ENCODE results near the gene PRKCQ.

PRKCQ gene

DNA sequence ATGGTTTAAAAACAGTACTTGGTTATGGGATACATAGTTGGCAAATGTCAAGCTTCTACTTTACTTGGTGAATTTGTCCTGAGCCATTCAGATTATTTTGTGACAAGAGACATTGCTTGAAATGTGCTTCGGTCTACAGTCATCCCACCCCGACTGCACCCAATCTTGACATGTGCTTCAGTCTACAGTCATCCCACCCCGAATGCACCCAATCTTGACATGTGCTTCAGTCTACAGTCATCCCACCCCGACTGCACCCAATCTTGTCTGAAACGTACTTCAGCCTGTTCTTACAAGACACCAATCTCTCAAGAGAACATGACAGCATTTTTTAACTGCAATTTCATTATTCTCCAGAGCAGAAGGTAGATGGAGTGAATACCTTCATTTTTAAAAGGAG, 47.8 kb downstream of the PRKCQ start:
- Histone ChIP-seq H3K27me3 (peaks cover 17% of the 10 kb centered on the region), H3K4me3 (ENCODE audit: low read depth, low read length) (no peak overlapping the region), H3K36me3 (no peaks in the 10 kb centered on the region), H3K4me1 (no peaks in the 10 kb centered on the region), H3K9me3 (no peaks in the 10 kb centered on the region)
- TF ChIP-seq, protein P1, sequence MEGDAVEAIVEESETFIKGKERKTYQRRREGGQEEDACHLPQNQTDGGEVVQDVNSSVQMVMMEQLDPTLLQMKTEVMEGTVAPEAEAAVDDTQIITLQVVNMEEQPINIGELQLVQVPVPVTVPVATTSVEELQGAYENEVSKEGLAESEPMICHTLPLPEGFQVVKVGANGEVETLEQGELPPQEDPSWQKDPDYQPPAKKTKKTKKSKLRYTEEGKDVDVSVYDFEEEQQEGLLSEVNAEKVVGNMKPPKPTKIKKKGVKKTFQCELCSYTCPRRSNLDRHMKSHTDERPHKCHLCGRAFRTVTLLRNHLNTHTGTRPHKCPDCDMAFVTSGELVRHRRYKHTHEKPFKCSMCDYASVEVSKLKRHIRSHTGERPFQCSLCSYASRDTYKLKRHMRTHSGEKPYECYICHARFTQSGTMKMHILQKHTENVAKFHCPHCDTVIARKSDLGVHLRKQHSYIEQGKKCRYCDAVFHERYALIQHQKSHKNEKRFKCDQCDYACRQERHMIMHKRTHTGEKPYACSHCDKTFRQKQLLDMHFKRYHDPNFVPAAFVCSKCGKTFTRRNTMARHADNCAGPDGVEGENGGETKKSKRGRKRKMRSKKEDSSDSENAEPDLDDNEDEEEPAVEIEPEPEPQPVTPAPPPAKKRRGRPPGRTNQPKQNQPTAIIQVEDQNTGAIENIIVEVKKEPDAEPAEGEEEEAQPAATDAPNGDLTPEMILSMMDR (IDR thresholded peaks at IDR 0.05; ENCODE audit: low read depth, low read length): no peak
- DNase-seq: no peak

DNA sequence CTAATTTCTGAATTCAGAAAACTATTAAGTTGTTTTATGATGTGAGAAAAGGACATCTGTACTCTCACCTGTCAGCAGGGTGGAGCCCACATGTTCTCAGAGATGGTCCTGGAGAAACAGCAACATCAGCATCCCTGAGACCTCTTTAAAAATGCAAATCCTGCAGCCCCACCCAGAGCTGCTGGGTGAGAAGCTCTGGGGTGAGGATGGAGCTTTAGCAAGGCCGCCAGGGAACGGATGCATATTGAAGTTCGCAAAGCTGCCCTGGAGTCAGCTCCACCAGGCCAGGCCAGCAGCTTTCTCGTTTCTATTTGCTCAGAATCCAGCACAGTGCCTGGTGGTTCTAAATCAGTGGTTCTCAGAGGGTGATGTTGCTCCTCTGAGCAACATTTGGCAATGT, 49.1 kb downstream of the PRKCQ start:
- Histone ChIP-seq H3K4me1 (no peaks in the 10 kb centered on the region), H3K36me3 (no peaks in the 10 kb centered on the region), H3K4me3 (ENCODE audit: low read depth, low read length) (no peak overlapping the region), H3K9me3 (no peaks in the 10 kb centered on the region), H3K27me3 (peaks cover 17% of the 10 kb centered on the region)
- no peak for DNase-seq
- TF ChIP-seq, protein P1 (IDR thresholded peaks at IDR 0.05; ENCODE audit: low read depth, low read length): no peak

DNA sequence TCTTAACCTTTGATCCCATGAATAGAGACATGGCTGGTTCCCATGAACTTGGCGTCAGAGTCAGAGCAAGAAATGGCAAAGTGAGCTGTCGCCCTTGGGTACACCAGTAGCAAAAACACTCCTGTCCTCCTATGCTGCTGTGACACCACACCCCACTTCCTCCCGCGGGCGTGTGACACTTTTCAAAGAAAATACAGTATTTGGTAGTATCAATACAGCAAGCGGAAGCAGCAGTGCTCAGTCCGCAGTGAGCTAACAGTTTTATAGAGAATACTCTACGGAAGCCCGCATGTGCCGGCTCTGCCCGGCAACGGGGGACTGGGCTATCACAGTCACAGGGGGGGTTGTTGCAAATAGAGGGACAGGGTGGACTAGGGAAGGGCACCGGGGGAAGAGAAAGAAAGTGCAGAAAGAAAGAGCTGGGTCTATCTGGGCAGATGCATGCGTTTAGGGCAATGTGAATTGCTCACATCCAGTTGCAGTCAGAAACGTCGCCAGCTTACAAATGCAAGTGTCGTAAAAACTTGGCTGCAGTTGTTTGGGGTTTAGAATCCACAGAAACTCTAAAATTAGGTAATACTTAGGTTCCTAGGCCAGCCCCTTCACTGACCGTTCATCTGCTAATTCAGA, 49.8 kb downstream of the PRKCQ start:
- no peaks in the 10 kb centered on the region for H3K9me3 ChIP-seq
- no peaks in the 10 kb centered on the region for H3K4me1 ChIP-seq
- TF ChIP-seq, protein P1 (IDR thresholded peaks at IDR 0.05; ENCODE audit: low read depth, low read length): no peak
- H3K4me3 ChIP-seq (ENCODE audit: low read depth, low read length): no peak overlapping the region
- H3K27me3 ChIP-seq: peaks cover 17% of the 10 kb centered on the region
- no peaks in the 10 kb centered on the region for H3K36me3 ChIP-seq
- DNase-seq: no peak

DNA sequence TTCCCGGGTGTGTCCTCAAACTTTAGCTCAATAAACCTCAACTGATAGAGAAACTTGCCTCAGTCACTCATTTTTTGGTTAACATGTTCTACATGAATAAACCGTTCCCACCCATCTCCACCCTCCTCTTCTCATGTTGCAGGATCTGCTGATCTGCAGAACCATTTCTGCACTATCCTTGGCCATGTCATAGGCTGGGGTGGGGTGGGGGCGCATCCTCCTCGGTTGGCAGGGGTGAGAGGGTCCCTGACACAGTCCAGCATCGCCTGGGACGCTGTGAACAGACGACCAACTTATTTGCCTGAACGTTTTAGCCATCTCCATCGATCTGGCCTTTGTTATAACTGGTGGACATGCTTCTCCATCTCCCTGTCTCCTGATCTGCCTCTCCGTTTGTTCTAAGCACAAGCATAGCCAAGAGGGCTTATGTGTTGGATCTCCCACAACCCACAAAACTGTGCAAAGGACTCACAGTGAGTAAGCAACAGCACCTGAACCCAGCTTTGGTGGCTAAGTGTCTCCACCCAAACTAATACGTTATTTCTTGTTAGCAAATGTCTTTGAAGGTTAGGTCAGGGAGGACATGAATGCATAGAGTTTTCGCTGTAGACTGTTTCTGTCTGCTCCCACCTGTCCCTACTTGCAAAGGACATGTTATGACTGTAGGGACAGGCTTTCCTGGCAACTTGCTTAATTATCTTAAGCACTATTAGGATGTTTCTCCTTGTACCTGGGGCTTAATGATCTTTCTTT, 51.7 kb downstream of the PRKCQ start:
- TF ChIP-seq, protein P1 (IDR thresholded peaks at IDR 0.05; ENCODE audit: low read depth, low read length): no peak
- H3K27me3 ChIP-seq: peaks cover 17% of the 10 kb centered on the region
- no peak for DNase-seq
- no peaks in the 10 kb centered on the region for H3K36me3 ChIP-seq
- no peaks in the 10 kb centered on the region for H3K4me1 ChIP-seq
- no peak overlapping the region for H3K4me3 ChIP-seq (ENCODE audit: low read depth, low read length)
- H3K9me3 ChIP-seq: no peaks in the 10 kb centered on the region

DNA sequence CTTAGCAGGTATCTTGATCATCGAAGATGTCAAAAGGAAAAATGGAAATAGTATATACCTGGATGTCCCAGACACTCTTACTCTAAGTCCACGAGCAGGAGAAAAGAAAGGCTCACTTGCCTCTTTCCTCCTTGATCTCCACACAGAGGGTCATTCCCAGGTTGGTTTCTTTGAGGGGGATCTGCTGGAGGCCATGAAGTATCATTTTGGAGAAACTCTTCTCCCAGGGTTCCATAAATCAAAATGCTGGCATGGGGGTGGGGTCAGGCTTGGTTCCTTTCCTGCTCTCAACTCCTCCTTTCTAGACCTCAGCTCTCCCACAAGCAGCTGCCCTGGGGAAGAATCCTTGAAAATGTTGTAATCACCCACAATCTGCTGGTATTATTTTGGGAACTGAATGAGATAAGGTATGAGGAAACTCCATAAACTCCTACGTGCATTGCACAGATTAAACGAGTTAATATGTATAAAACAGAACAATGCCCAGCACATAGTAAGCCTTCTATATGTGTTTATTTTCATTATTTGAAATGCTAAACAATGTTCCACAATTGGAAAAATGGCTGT, 54.4 kb downstream of the PRKCQ start:
- Histone ChIP-seq H3K9me3 (no peaks in the 10 kb centered on the region), H3K4me3 (ENCODE audit: low read depth, low read length) (no peak overlapping the region), H3K4me1 (no peaks in the 10 kb centered on the region), H3K36me3 (no peaks in the 10 kb centered on the region), H3K27me3 (no peaks in the 10 kb centered on the region)
- no peak for DNase-seq
- TF ChIP-seq, protein P1 (IDR thresholded peaks at IDR 0.05; ENCODE audit: low read depth, low read length): no peak

DNA sequence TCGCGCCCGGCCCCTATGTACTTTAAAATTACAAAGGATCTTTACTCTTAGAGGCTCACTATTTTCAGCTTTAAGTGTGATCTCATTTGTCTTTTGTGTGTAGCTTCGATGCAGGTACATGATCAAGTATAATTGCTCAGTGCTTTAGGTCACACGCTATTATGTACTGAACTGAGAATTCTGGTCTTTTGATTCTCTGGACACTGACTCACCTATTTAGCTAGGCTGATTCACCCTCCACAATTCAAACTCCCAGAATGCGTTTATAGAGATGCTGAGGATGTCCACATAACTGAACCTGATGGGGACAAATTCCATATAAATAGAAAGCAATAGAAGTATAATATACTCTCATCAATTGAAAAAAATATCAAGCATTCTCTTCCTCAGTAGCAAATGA, 57.8 kb downstream of the PRKCQ start:
- Histone ChIP-seq H3K9me3 (no peaks in the 10 kb centered on the region), H3K27me3 (no peaks in the 10 kb centered on the region), H3K4me3 (ENCODE audit: low read depth, low read length) (no peak overlapping the region), H3K36me3 (no peaks in the 10 kb centered on the region), H3K4me1 (no peaks in the 10 kb centered on the region)
- DNase-seq: no peak
- TF ChIP-seq, protein P1 (IDR thresholded peaks at IDR 0.05; ENCODE audit: low read depth, low read length): no peak
